GM12865 (cell line): Measurements from ENCODE around the gene BAIAP2.

Source experiments
- DNase-seq: peaks from one replicate; pipeline ENCODE4 v3.0.0; 2010; ENCODE audit warnings: low read depth
- H3K4me3 ChIP-seq: 2 replicates; pipeline ENCODE4 v1.5.1; 2011; ENCODE audit warnings: mild to moderate bottlenecking, low read depth, low read length, control low read depth
- CTCF ChIP-seq: IDR thresholded peaks from 2 replicates; pipeline ENCODE4 v1.5.1; 2011; ENCODE audit warnings: low read length, control low read depth, low read depth, inconsistent platforms; ENCODE audit not compliant: insufficient read depth; ENCODE audit errors: missing control alignments

The BAIAP2 gene

GRCh38 chr17:80991645-80992076, 43.3 kb upstream of the BAIAP2 start, which contains the start of gene CHMP6:
Gene CHMP6, plus strand, starts transcription at chr17:80991841. Its CDS starts 78 bp downstream, at chr17:80991919.
- peak; percentile 17 for TF ChIP-seq CTCF
- peak within 1 kb of the TSS; percentile 66 for H3K4me3 ChIP-seq
- DNase-seq, result peak; percentile 88

- DNase-seq, result no peak
- TF ChIP-seq CTCF, result no peak
- peak overlapping the region; percentile 66 for H3K4me3 ChIP-seq
Observed at GRCh38 chr17:80992077-80992947, 42.6 kb upstream of the BAIAP2 start.

DNA sequence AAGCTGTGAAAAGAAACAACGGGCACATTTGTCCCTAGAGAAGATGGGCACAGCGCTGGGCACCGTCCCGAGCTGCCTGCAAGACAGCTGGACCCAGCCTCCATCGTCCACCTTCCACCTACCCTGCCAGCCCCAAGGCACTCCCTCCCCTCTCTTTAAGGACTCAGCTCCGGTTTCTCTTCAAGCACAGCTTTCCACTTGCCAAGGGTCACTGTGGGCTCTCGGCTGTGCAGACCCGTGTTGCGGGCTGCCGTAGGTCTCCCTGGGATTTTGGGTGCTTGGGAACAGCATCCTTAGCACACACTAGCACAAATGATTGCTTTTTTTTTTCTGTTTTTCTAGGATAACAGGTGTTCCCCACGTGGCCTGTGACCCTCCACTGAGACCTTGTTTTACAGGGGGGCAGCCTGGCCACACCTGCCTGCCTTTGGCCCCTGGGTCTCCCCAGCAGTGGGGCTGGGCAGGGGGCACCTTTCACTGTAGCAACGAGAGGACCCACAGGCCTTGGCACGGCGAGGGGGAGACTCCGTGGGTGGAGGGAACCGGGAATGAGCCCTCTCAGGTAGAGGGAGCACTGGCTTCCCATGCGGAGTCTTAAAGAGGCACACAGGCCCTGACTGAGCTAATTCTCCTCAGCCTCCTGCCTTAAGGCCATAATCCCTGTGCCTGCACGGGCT, 41.9 kb upstream of the BAIAP2 start:
- no peak for DNase-seq
- TF ChIP-seq CTCF, result no peak
- peak overlapping the region; percentile 66 for H3K4me3 ChIP-seq

GRCh38 chr17:80995131-80995530, 39.8 kb upstream of the BAIAP2 start:
- no peak overlapping the region for H3K4me3 ChIP-seq
- TF ChIP-seq CTCF, result no peak
- no peak for DNase-seq

DNA sequence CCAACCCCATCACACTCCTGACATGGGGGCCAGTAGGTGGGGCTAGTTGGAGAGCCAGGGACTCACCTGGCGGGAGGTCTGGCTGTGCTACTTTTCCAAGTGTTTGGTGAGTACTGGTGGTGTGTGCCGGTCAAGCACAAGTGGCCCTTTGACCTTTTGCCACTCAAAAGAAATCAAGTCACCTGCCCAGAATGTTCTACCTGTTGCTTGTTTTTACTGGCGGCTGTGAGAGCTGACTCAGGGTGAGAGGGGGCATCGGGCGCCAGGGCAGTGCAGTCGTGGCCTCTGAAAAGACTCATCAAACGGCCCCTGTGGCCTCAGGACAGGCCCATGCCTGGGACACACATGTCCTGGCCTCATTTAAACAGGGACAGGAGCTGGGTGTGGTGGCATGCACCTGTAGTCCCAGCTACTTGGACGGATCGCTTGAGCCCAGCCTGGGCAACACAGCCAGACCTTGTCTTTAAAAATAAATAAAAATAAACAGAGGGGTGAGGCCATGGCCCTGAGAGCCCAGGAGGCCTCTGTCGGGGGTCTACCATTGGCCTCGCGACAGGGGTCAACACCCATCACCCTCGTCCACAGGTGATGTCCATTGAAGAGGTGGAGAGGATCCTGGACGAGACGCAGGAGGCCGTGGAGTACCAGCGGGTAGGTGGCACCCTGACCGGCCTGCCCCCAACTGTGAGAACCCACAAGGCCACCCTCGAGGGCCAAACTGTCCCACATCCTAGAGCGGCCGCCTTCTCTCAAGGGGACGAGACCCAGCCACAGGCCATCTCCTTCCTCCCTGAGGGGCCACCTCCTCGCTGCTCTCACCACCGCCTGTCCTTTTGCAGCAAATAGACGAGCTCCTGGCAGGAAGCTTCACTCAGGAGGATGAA, 38.3 kb upstream of the BAIAP2 start:
- TF ChIP-seq CTCF, result no peak
- no peak overlapping the region for H3K4me3 ChIP-seq
- no peak for DNase-seq

DNA sequence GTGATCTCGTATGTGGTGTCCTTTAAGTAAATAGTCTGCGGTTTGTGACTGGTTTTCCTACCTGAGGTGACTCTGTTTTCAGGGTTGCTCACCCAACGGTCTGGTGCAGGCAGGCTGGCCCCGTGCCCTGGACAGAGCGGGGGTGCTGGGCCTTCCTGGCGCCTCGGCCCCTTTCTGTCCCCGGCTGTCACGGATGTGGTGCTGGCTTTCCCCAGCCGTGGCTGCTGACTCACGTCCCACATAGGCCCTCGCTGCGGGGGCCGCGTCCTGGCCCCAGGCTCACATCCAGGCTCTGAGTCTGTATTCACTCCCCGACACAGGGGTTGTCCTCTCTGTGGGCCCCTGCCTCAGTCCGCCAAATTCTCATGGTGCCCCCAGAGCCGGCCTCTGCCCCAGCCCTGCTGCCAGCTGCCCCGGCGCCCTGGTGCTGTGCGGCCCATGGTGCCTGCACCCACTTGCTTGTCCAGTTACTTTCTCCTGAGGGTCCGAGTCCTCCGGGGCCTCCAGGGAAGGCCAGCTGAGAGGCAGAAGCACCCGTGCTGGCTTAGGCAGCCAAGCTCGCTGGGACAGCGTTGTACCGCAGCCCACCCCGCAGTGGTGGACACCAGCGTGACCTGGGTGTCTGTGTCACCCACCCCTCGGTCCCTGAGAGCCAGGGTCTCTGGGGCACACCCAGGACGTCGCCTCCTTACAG, 37.4 kb upstream of the BAIAP2 start:
- no peak for DNase-seq
- no peak for TF ChIP-seq CTCF
- no peak overlapping the region for H3K4me3 ChIP-seq
